Hematopoietic multipotent progenitor cell treated with erythropoietin and hydrocortisone succinate and interleukin-3 and kit ligand, for 8 days (in vitro differentiated cells): ENCODE results near the gene C5orf34.
"Not testable (repeated sequence)": the region's sequence is repeated elsewhere in the genome, so short reads cannot be mapped to it uniquely, and the experiment has no call there.

Experiments used
- DNase-seq: peaks from one replicate; pipeline ENCODE4 v3.0.0-alpha.2; 2015

The C5orf34 gene, protein sequence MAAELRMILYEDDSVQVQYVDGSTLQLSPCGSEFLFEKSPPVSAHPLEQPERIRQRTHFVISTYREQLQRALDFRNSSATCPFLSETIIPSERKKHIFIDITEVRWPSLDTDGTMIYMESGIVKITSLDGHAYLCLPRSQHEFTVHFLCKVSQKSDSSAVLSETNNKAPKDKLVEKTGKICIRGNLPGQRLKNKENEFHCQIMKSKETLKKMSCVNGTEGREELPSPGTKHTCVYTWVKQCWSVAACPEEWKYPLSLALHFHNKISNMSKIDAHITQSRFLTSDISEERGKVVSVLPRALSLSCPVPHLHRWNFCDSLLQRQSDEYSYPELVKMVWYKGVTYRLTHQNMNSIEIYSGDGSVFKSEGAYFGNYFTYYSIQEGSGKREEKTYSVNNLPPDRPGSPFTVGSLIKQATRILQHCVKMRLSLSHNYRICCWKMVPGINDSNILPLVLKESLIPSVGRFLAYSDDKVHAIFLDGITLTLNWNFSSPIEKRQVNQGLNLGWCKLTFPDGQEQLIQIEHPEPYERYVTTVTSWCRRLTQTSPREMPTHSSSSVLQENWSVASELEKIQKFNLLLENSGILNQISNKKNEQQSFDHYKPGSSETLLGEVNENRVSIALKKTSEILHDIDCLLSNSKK

DNA sequence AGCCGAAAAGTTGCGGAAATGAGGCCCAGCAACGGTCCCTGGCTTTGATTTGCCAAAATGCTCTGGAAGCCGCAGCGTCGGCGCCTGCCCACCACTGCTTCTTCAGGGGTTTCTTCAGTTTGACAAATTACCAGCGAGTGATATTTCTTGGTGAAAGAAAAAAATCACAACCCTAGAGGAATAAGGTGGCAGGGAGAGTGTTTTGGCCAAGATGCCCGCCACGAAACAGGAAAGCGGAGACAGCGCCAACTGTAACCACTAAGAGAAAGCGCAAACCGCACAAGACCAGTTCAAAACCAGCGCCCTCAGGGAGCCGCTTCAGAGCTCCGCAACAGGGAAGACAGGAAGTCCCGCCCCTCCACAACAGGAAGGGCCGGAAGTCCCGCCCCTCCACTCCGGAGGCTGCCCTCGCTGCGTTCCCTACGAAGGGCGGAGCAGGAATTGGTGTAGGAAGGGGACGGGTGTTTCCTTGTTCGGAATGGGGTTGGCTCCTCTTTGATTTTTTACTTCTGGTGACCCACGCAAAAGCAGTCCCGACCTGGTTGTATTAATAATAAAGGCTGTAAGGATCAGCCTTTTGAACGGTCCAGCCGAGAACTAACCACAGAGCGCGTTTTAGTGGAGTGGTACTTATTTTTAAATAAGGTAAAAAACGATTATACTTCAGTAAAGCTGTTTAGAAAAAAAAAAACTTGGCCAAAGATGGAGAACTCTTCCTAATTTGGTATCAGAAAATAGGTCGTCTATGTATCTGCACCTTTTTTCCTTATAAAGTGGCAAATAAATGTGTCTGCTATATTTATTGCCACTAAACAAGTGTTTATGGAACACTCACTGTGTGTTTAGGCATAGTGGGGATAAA, at the start of gene C5orf34:
TSS of gene C5orf34 (minus strand) at position 333 of the 862 bp plus-strand sequence. CDS start 5,809 bp downstream, outside the sequence.
- peak; percentile 96 for DNase-seq

DNA sequence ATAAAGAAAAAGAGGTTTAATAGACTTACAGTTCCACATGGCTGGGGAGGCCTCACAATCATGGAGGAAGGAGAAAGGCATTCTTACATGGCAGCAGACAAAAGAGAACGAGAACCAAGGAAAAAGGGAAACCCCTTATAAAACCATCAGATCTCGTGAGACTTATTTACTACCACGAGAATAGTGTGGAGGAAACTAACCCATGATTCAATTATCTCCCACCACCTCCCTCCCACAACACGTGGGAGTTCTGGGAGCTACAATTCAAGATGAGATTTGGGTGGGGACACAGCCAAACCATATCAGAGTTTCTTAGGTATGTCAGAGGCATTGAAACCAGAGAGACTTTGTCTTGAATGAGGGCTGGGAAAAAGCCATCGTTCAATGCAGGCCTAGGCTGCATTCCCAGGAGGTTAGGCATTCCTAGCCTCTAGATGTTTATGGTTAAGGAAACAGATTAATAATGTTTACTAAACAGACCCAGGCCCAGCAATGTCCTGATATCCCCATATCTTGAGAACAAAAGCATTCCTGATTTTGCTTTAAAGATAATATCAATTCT, 49.4 kb upstream of the C5orf34 start:
- DNase-seq = no peak

DNA sequence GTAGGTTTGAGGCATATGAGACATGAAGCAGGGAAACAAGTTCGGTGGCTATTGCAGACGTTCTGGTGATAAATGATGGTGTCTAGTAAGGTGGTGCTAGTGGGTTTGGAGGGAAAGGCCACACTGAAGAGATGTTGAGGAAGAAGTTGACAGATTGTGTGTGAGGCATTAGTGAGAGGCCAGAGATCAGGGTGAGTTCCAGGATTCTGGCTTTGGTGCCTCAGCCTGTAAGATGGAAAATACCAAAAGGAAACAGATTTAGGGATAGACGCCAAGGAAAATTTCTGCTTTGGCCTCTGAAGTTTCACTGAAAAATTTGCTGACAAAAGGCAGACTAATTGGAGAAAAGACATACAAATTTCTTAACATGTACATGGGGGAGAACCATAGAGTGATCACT, 48.4 kb upstream of the C5orf34 start:
- DNase-seq = no peak

DNA sequence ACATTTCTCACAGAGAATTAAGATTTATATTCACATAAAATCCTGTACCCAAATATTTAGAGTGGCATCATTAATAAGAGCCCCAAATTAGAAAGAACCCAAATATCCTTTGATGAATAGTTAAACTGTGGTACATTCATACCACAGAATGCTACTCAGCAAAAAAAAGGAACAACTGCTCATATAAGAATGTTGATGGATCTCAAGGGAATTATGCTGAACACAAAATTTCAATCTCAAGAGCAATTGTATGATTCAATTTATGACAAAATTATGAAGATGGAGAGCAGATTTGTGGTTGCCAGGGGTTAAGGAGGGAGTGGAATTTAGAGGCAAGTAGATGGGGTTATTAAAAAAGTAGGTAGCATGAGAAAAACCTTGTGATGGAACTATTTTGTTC, 46.4 kb upstream of the C5orf34 start:
- no peak for DNase-seq

DNA sequence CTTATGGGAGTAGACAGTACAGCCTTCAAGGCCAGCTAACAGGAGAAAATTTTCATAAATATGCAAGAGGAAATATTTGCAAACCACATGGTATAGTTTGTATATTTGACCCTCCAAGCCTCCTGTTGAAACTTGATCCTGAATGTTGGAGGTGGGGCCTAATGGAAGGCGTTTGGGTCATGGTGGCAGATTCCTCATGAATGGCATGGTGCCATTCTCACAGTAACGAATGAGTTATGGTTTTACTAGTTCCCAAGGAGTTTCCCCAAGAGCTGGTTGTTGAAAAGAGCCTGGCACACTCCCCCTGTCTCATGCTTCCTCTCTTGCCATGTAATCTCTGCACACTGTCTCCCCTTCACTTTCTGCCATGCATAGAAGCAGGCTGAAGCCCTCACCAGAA, 45.2 kb upstream of the C5orf34 start:
- no peak for DNase-seq

DNA sequence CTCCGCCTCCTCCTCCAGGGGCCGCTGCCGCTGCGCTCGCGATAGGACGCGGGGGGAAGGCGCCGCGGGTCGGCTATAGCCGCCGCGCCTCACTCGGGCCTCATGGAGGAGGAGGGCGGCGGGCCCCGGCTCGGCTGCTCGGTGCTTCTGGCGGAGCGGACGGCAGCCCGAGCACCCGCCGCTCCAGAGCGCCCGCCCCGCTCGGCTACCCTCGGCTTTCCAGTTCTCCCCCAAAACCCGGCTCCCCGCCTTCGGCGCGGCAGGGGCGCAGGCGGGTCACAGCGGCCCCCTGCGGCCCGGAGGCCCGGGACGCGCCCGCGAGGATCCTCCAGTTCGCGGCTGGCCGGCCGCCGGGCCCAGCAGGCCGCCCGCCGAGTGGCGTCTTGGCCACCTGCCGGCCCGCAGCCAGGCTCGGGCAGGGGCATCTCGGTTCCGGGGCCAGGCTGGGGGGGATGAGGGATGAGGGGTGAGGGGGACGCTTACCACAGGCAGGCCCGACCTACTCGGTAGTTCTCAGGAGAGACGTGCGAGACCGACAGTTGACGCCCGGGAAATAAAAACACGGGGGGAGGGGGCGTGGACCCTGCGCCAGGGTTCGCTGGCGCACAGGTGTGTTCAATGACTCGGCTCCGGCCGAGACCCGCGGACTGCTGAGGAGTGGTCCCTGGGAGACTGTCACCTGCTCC, 42.1 kb upstream of the C5orf34 start, which contains the start of gene PAIP1:
TSS of gene PAIP1 (minus strand) at position 221 of the 686 bp plus-strand sequence. CDS start 231 bp downstream, outside the sequence.
- DNase-seq = peak; percentile 82

DNA sequence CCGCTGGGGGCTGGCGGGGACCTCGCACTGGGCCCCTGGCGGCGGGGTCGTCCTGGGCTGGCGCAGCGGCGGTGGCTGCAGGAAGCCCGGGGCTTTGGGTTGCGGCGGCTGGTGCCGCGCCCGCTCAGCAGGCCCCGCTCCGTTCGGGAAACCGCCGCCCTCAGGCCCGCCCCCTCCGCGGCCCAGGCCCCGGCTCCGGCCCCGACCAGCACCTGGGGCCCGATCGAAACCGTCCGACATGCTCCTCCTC, 41.6 kb upstream of the C5orf34 start:
- not testable (repeated sequence) for DNase-seq

DNA sequence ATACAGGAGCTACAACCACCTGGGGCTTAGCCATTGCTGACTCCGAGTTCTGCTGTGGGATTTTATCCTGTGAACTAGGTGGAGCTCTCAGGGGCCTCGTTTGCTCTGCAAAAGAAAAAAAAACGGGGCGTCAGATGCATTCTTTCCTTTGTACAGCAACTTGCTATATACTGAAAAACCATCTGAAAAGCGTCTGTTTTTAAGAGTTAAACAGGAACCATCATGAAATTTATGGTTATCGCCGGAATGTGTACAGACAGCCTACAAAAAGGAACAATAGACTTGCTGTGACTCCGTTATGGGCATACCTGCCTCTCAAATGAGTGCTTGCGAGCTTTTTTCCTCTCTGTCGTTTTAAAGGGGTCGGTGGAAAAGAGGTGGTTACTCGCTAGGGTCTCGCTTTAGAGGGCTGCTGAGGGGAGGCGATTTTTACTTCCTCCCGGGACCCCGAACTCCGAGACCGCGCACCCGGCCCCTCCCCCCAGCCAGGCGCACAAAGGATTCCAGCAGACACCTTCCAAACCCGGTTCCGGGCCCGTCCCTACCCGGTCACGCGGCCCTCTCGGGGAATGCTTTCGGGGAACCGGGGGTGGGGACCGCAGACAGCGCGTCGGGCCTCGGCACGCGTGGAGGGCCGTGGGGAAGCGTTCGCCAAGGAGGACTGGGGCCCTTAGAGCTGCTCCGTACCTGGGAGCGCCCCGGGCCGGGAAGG, 41.1 kb upstream of the C5orf34 start:
- DNase-seq = peak; percentile 43

DNA sequence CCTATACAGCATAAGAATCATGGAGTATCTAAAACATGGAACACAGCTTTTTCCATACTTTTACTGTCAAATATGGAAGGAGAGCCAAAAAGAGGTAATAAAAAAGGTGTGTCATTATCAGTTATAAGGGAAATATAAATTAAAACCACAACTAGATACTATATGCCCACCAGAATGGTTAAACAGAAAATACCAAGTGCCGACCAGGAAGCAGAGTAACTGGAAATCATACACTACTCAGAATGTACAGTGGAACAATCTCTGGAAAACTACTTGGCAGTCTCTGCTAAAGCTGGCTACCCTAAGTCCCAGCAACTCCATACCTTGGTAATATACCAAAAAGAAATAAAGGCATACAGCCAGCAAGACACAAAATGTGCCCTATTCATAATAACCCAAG, 39.5 kb upstream of the C5orf34 start:
- no peak for DNase-seq

DNA sequence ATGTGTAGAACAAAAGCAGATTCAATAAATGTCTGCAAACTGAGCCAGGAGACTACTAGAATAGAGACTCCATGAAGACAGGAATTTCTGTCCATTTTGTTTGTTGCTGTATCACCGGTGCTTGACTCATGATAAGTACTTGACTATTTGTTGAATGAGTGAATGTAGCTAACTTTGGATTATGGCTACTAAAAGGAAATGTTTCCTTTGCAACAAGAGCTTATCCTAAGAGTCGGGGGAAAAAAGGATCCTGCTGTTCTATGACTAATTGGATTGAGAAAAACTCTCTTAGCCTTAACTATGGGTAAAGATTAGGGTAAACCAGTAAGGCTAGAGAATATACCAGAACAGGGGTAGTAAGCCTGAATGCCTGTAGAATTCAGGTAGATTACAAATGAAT, 38.4 kb upstream of the C5orf34 start:
- no peak for DNase-seq

DNA sequence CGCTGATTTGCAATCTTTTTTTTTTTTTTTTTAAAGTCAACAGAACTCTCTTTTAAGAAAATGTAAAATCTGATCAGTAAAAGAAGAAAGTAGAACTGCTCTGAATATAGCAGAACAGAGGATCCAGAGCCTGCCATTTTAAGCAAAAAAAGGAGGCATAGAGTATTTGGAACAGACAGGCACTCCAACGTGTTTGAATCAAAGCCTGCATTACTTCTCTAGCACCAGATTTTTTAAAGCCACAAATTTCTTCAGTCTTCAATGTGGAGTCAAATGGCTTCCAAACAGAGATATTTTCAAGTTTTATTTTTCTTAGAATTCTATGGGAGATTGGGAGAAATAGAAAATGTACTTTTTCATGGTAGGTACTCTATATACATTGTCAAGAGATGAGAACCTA, 36.8 kb upstream of the C5orf34 start:
- DNase-seq = no peak

DNA sequence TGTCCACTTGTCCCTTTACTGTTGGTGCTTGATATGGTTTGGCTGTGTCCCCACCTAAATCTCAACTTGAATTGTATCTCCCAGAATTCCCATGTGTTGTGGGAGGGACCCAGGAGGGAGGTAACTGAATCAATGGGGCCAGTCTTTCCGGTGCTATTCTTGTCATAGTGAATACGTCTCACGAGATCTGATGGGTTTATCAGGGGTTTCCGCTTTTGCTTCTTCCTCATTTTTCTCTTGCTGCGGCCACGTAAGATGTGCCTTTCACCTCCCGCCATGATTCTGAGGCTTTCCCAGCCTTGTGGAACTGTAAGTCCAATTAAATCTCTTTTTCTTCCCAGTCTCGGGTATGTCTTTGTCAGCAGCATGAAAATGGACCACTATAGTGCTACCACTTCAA, 34.3 kb upstream of the C5orf34 start:
- DNase-seq = not testable (repeated sequence)

DNA sequence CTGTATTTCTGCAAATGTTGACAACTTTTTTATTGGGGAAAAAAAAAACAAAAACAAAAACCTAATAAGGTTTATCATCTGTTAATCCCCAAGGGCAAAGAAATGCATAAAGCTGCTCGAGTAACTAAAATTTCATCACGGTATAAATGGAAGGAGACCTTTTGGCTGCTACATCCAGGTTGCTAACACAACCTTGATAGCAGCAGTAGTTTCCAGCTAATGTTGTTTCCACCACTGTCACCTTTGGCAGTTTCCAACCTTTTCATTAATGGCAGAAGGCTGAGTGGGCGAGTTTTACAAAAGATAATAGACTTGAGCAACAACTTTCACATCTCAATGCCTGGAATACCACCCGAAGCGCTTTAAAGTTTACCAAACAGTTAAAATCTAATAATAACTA, 33.4 kb upstream of the C5orf34 start:
- no peak for DNase-seq

DNA sequence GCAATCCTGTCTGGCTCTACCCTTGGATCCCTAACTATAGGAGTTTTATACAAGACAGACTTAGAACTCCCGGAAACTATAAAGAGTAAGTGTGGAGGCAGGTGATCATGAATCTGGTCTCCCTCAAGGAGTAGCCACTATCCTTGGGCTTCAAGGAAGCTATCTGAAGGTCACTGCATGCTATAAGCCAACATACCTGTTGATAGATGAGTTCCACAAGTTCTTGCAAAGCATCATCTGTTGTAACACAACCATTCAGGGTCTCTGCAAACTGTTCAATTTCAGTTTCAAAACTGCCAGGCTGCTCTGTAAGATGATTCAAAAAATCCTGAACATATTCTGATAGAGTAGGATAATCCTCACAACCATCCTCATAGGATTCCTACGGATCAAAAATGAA, 32.6 kb upstream of the C5orf34 start:
- DNase-seq = no peak

DNA sequence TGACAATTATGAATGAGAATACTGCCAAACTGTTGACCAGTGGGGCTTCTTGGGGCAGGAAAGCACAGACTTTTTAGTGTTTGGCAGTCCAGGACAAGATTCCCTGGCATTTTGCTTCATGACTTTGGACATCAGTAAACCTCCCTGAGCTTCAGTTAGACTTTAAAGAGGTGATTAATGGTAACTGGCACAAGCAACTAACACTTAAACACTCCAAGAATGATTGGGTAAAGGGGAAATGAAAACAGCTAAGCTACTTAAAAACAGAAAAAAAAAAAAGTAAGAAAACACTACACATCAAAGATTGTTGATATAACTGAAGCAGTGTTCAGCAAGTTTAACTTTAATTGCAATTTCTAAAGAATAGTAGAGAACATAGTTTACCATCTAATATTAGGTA, 28.5 kb upstream of the C5orf34 start:
- no peak for DNase-seq

DNA sequence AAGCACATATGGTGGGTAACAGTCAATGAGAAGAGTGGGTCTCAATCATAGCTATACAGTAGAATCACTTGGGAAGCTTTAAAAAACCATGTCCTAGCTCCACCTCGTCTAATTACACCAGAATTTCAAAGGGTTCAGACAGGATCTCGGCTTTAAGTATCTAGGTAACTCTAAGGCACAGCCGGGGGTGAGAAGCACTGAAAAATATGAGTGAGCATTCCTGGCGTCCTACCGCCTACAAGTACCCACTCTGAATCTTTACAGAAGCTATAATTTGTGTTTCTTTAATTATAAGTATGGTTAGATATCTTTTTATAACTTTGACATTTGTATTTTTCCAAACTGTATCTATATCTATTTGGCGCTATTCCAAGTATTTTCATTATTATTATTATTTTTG, 25.8 kb upstream of the C5orf34 start:
- no peak for DNase-seq

DNA sequence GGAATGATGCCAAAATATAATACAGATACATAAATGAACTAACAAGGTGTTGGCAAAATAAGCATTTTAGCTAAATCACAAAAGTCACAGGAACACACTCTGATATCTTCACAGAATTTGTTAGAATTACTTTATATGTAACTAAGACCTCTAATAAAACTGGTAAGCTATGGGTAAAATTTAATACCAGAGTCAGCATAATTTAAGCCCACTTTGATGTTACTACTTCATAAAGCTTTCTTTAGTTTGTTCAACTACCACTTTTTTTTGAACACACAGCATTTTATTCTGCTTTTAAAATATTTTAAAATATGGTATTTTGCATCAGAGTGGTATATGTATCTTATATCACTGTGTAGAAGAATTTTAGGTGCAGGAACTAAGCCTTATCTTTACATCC, 22.0 kb upstream of the C5orf34 start:
- no peak for DNase-seq

DNA sequence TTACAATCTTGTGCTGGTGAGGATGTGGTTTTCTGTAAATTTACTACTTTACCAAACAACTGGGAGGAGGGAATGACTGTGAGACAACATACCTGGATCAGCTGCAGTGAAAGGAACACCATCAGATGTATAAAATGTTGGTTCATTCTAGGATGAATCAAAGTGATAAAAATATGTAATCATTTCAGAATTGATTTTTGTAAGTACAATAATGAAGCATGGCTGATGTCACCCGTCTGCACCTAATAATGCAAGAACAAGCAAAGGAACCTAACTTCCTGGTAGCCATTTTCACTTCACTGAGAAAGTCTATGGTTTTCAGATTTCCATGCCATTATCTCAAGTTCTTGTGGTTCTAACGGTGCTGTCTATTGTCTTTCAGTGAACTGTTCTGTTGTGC, 18.7 kb upstream of the C5orf34 start:
- DNase-seq = no peak

DNA sequence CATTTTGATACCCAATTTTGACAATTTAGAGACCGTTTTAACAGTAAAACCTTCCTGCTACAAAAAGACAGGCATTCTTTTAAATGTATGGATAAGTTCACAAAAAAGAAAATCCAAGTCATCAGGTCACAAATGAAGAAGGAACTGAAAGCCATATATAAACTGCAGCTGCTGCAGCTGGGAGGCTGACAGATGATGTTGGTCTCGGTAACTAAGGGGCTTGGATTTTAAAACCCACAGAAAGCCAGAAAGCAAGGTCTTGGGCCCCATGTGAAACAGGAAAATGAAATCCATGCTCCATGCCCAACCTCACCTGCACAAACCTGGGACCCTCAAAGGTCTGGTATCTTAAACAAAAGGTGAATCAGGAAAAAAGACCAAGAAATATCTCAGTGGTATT, 15.7 kb upstream of the C5orf34 start:
- DNase-seq = no peak

DNA sequence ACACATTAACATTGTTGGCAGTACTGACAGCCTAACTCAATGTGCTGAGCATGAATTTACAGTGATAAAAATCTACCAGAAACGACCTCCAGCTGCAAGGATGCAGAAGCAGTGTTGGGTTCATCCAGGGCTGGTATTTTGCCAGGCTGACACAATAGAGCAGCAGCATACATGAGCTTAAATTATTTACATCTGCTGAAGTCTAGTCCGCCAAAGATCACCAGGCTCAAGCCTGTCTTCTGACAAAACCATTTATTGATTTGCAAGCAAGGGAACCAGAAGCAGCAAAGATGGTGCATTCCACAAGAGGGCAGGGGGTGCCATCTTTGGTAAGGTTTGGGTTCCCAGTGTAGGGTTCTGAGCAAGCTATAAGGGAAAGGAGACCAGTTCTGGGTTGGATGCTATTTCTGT, 8.7 kb upstream of the C5orf34 start:
- DNase-seq = no peak

DNA sequence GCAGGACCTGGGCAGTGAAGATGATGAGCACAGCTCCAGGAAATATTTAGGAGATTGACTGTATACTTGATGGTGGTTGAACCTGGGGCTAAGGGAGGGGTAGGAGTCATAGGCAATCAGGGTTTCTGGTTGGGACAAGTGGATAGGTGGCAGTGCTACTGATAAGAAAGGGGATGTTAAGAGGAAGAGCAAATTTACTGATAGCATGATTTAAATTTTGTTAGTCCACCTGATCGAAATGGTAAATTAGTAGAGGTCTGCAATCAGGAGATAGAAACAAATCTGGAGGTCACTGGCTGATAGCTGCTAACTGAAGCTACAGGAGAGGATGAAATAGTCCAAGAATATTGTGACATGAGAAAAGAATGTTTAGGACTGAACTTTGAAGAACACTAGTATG, 5.7 kb upstream of the C5orf34 start:
- no peak for DNase-seq

DNA sequence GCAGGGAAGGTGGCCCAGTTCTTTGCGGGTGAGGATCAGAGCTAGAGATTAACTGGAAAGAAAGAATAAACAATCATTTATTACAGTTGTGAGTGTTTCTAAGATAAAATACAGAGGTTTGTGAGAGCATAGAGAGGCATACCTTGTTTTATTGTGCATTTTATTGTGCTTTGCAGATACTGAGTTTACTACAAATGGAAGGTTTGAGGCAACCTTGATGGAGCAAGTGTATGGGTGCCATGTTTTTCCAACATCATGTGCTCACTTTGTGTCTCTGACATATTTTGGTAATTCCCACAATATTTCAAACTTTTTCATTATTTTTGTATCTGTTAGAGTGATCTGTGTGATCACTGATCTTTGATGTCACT, 715 bp upstream of the C5orf34 start:
- DNase-seq = peak; percentile 49
